Loucy (cell line): ENCODE data around the gene GNAI3.

Experiments used
- EZH2phosphoT487 ChIP-seq: fragments of 200-600 bp; IDR thresholded peaks from 2 replicates; pipeline ENCODE4 v1.6.1; 2018; ENCODE audit warnings: antibody characterized with exemption, mild to moderate bottlenecking, moderate library complexity, borderline replicate concordance
- TF ChIP-seq, protein P1 (sequence below): fragments of 200-600 bp; sonication (generic); conservative IDR thresholded peaks from 2 replicates; pipeline ENCODE4 v1.5.1; 2014; ENCODE audit warnings: mild to moderate bottlenecking, antibody characterized with exemption, low read length

GRCh38 chr1:109635862-109636200 lies 87.4 kb downstream of the GNAI3 start:
- TF ChIP-seq, protein P1, sequence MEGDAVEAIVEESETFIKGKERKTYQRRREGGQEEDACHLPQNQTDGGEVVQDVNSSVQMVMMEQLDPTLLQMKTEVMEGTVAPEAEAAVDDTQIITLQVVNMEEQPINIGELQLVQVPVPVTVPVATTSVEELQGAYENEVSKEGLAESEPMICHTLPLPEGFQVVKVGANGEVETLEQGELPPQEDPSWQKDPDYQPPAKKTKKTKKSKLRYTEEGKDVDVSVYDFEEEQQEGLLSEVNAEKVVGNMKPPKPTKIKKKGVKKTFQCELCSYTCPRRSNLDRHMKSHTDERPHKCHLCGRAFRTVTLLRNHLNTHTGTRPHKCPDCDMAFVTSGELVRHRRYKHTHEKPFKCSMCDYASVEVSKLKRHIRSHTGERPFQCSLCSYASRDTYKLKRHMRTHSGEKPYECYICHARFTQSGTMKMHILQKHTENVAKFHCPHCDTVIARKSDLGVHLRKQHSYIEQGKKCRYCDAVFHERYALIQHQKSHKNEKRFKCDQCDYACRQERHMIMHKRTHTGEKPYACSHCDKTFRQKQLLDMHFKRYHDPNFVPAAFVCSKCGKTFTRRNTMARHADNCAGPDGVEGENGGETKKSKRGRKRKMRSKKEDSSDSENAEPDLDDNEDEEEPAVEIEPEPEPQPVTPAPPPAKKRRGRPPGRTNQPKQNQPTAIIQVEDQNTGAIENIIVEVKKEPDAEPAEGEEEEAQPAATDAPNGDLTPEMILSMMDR = no peak
- no peak for TF ChIP-seq EZH2phosphoT487
